Measurements from ENCODE around the gene CST5.

DNA sequence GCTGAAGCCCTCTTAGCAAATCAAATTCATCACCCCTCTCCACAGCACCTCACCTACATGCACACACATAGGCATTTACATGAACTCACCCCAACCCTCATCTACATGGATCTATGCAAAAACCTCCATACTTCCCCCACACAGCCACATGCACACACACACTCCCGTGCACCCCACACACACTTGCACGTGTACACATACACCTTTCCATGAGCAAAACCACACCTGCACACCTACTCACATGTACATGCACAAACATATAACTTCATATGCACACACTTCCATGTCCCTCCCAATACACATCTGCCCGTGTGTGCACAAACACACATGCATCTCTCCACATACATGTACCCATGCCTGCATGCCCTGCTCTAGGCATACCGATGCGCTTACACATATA lies 23.3 kb downstream of the CST5 start:
- no peak for TF ChIP-seq POLR2A (IDR thresholded peaks at IDR 0.05)
- TF ChIP-seq, protein P1, sequence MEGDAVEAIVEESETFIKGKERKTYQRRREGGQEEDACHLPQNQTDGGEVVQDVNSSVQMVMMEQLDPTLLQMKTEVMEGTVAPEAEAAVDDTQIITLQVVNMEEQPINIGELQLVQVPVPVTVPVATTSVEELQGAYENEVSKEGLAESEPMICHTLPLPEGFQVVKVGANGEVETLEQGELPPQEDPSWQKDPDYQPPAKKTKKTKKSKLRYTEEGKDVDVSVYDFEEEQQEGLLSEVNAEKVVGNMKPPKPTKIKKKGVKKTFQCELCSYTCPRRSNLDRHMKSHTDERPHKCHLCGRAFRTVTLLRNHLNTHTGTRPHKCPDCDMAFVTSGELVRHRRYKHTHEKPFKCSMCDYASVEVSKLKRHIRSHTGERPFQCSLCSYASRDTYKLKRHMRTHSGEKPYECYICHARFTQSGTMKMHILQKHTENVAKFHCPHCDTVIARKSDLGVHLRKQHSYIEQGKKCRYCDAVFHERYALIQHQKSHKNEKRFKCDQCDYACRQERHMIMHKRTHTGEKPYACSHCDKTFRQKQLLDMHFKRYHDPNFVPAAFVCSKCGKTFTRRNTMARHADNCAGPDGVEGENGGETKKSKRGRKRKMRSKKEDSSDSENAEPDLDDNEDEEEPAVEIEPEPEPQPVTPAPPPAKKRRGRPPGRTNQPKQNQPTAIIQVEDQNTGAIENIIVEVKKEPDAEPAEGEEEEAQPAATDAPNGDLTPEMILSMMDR (IDR thresholded peaks at IDR 0.05 in 8 of 11, conservative IDR thresholded peaks at IDR 0.05 in 3 of 11): no peak
